DMS 273 (cell line): ENCODE results near the gene CDKAL1.

Source experiments
- DNase-seq: peaks from one replicate; lab custom pipeline; 2025; ENCODE audit not compliant: unreplicated experiment; lab: John Stamatoyannopoulos, UW

Gene CDKAL1

GRCh38 chr6:20998748-20999448 lies 464.6 kb downstream of the CDKAL1 start:
- no peak for DNase-seq

- no peak for DNase-seq
Measured at GRCh38 chr6:21000331-21000801, 466.1 kb downstream of the CDKAL1 start.

- DNase-seq, result no peak
Measured at GRCh38 chr6:21001736-21002135, 467.5 kb downstream of the CDKAL1 start.

GRCh38 chr6:21003780-21004541 lies 469.7 kb downstream of the CDKAL1 start:
- DNase-seq, result peak; percentile 92

- DNase-seq, result no peak
Measured at GRCh38 chr6:21005816-21006570, 471.7 kb downstream of the CDKAL1 start.

GRCh38 chr6:21019614-21020013 lies 485.4 kb downstream of the CDKAL1 start:
- DNase-seq, result no peak

- DNase-seq, result no peak
Measured at GRCh38 chr6:21022343-21023107, 488.3 kb downstream of the CDKAL1 start.

- DNase-seq, result no peak
Measured at GRCh38 chr6:21023210-21023609, 489.0 kb downstream of the CDKAL1 start.

- DNase-seq, result no peak
Measured at GRCh38 chr6:21024616-21025015, 490.4 kb downstream of the CDKAL1 start.

GRCh38 chr6:21026576-21027273 lies 492.5 kb downstream of the CDKAL1 start:
- no peak for DNase-seq

GRCh38 chr6:21027507-21027906 lies 493.2 kb downstream of the CDKAL1 start:
- DNase-seq, result no peak

GRCh38 chr6:21031182-21031581 lies 496.9 kb downstream of the CDKAL1 start:
- DNase-seq, result no peak

- no peak for DNase-seq
Measured at GRCh38 chr6:21033084-21033483, 498.8 kb downstream of the CDKAL1 start.

- DNase-seq, result peak; percentile 45
Measured at GRCh38 chr6:21033575-21034026, 499.3 kb downstream of the CDKAL1 start.

GRCh38 chr6:21034345-21034744 lies 500.1 kb downstream of the CDKAL1 start:
- DNase-seq, result no peak

- DNase-seq, result no peak
Measured at GRCh38 chr6:21037453-21037852, 503.2 kb downstream of the CDKAL1 start.

- DNase-seq, result peak; percentile 60
Measured at GRCh38 chr6:21039926-21040325, 505.7 kb downstream of the CDKAL1 start.

GRCh38 chr6:21045135-21045700 lies 511.0 kb downstream of the CDKAL1 start:
- DNase-seq, result peak; percentile 50

- DNase-seq, result no peak
Measured at GRCh38 chr6:21046276-21046675, 512.0 kb downstream of the CDKAL1 start.

- no peak for DNase-seq
Measured at GRCh38 chr6:21048047-21048446, 513.8 kb downstream of the CDKAL1 start.
